GM23248 (cell line): ENCODE results near the gene LBR.

Source experiments
- EZH2 ChIP-seq: fragments of 200-600 bp; sonication (generic); IDR thresholded peaks from 2 replicates; pipeline ENCODE4 v1.6.1; 2018; ENCODE audit warnings: antibody characterized with exemption, mild to moderate bottlenecking; ENCODE audit not compliant: insufficient read depth, poor library complexity, severe bottlenecking
- EZH2phosphoT487 ChIP-seq: fragments of 200-600 bp; sonication (generic); IDR thresholded peaks from 2 replicates; pipeline ENCODE4 v1.6.1; 2018; ENCODE audit warnings: antibody characterized with exemption, moderate library complexity, mild to moderate bottlenecking, low read depth; ENCODE audit not compliant: insufficient read depth

DNA sequence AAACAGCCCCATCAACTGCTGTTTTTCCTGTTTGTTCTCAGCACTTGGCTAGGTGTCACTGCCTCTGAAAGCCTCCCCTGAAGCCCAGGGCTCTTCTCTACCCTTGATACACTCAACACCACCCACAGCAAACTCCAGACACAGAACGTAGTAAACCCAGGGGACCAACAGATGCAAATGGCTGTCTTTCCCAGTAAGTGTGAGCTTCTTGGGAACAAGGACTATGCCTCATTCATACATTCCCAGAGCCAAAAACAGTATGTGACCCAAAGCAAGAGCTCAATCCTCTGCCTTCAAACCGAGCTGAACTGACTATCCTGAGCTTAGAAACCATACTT is 4.4 kb downstream of the LBR start:
- TF ChIP-seq EZH2phosphoT487 = no peak
- no peak for TF ChIP-seq EZH2
